T-helper 2 cell (primary cell): ENCODE measurements around the gene MME.

ENCODE experiments used
- DNase-seq, 5 experiments: peaks; one replicate each; pipeline versions ENCODE4 v3.0.0 to v3.0.0-alpha.2; 2012 to 2022
- total RNA-seq, 2 donors: gene quantifications; one replicate each; lab custom pipeline; 2026; lab: John Stamatoyannopoulos, UW

MME gene
- 0.20 to 1.2 reads per million in 2 donors for total RNA-seq

DNA sequence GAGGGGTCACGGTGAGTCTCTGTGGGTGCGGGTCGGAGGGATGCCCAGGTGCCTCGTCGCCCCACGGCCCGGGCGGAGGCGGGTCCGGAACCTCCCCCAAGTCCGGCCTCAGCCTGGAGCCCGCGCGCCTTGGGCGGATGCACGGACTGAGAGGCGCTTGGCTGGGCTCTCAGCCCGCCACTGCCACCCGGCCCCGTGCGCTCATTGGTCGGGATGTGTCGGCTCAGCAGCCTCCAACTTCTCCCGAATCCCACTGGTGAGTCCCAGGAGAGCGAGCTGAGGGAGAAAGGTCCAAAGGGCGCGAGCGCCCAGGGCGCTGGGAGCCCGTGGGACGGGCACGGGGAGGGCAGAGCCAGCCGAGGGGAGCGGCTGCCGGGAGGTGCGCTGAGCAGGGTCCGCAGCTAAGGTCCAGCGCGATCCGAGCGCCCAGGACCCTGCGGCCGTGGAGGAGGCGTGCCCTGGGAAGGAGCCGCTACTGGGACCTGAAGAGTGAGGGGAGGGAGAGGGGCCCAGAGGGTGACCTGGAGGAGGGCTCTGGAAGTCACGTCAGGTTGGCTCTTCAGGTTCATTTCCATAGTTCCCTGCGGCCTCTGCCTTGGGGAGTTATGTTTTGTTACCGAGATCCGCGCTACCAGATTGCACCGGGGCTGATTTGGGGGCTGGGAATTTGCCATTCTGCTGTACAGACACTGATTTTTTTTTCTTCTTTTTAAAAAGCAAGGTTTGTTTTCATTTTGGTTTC is at the start of gene MME:
MME (plus strand) TSS at position 574 of the 742 bp plus-strand sequence. CDS start 3,849 bp downstream, outside the sequence.
- no peak for DNase-seq

DNA sequence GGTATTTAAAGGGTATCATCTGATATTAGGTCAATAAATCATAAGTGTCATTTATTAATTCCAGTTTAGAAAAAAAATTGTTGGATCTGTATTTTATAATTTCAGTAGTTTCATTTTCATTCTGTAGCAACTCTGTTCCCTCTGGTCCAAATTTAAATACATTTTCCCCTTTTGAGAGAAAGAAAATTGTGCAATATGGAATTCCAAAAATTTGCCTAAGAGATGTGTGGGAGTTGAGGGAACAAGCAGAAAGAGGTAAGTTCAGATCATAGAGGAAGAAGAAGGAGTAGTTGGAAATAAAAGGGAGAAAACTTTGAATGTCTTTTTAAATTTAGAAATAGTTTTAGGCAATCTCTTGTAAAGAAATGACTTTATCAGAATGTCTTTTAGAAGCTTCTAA is 48.9 kb upstream of the MME start:
- DNase-seq: no peak

DNA sequence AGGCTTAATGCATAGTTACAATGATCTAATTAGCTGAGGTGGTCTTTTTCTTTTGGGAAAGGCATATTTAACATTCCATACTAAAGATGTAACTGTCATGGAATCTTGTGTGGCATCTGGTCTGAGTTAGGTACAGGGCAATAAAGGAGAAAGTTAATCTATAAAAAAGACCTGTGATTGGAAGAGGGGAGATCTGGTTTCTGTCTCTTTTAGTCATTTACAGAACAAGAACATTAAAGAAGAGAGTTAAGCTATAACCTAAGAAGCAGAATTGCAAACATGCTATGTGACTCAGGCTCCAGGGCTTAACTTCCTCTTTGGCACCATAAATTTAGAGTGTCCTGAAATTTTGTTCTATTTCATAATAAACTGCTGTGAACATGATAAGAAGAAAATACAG is 47.2 kb upstream of the MME start:
- DNase-seq: no peak

DNA sequence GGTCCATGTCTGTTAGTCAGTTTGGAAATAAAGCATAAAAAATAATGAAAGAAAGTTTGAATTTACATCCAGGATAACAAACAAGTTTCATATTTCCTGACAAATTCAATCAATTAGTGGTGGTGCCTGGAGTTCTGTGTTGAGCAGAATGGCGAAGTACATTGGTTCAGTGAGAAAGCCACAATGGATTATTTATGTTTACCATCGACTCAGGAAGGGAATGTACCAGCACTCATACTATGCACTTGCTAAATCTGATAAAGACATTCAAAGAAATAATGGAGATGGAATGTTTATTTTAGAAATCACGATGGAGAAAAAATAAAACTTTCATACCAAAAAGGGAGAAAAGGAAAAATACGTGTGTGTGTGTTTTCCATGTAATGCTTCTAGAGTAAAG is 45.3 kb upstream of the MME start:
- DNase-seq: no peak

DNA sequence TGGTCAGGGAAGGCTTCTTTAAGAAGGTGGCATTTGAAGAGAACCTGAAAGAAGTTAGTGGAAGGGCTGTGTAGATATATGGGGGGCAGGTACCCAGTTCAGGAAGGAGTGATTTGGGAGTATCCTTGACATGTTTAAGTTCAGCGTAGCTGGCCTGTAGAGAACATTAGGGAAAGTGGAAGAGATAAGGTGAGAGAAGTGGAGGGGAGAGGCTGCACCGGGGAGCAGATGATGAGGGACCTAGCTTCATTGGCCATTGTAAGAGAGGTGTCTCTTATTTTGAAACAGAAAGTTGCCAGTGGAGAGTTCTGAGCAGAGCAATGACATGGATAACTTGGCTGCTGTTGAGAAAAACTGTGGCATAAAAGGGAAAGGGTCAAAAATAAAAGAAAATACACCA is 44.6 kb upstream of the MME start:
- no peak for DNase-seq

DNA sequence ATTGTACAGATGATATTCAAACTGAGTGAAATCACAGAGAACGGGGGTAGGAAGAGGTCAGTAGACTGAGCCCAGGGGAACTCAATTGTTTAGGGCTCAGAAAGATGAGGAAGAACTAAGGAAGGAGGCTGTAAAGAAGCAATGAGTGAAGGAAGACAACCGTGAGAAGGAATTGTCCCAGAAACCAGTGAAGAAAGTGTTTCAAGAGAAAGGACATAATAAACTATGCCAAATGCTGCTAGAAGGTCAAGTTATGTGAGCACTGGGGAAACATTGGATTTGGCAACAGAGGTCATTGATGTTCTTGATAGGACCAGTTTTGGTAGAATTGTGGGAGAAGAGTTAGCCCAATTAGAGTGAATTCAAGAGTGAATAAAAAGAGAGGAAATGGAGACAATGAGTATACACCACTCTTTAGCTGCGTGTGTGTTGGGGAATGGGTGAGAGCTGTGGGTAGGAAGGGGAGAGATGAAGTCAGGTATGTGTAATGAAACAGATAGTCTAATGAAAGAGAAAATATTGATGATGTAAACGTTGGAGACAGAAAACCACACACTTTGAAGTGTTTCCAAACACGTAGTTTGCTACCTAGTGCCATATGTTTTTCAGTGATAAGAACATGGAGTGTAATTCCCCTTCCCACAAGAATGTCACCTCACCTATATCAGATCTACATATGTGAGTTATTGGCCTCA is 42.5 kb upstream of the MME start:
- DNase-seq: no peak

DNA sequence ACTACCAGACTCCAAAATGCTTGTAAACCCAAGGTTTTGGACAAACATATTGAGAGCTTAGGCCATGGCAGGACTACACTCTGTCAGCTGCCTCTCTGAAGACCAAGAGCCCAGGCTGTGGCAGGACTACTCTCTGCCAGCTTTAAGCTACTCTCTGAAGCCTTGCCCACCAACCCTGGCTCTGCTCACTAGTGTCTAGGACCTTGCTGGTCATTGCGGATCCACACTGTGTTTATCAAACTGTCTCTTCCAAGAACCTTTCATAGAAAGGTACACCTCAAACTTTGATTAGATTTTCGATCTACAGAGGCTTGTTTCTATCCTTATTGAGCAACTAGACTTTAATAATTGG is 41.9 kb upstream of the MME start:
- DNase-seq: no peak

DNA sequence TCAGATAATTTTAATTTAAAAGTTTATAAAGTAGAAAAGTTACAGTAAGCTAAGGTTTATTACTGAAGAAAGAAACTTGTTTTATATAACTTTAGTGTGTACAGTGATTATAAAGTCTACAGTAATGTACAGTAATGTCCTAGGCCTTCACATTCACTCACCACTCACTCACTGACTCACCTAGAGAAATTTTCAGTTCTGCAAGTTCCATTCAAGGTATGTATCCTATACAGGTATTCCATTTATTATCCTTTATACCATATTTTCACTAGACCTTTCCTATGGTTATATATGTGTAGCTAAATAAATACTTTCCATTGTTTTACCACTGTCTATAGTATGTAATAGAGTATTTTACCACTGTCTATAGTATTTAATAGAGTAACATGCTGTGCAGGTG is 33.2 kb upstream of the MME start:
- DNase-seq: no peak

DNA sequence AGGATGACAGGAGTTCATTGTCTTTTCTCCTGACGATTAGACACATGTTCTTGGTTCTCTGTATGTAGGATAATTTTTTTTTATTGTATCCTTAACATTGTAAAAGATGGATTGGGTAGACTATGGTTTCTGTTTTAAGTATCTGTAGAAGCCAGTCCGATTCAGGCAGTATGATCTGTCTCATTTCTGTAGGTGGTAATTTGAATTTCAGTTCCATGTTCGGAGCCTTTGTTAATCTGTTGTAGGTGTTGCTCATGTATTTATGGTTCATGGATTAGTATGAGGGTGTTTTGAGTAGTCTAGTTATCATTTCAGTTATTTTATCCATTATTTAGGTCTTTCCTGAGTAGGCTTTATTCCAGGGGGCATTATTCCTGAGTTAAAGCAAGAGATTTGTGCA is 32.4 kb upstream of the MME start:
- DNase-seq: no peak

DNA sequence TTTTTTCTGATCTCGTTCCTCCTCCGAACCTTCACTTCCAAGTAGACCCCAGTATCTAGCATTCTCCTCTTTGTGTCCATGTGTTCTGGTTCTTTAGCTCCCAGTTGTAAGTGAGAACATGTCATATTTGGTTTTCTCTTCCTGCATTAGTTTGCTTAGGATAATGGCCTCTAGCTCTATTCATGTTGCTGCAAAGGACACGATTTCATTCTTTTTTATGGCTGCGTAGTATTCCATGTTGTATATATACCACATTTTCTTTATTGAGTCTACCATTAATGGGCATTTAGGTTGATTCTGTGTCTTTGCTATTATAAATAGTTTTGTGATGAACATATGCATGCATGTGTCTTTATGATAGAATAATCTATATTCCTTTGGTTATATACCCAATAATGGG is 30.2 kb upstream of the MME start:
- no peak for DNase-seq

DNA sequence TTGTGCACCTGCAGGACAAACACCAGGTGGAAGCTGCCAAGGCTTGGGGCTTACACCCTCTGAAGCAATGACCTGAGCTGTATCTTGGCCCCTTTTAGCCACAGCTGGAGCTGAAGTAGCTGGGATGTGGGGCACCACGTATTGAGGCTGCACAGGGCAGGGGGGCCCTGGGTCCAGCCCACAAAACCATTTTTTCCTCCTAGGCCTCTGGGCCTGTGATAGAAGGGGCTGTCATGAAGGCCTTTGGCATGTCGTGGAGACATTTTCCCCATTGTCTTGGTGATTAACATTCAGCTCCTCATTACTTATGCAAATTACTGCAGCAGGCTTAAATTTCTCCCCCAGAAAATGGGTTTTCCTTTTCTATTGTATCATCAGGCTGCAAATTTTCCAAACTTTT is 27.6 kb upstream of the MME start:
- DNase-seq: no peak

DNA sequence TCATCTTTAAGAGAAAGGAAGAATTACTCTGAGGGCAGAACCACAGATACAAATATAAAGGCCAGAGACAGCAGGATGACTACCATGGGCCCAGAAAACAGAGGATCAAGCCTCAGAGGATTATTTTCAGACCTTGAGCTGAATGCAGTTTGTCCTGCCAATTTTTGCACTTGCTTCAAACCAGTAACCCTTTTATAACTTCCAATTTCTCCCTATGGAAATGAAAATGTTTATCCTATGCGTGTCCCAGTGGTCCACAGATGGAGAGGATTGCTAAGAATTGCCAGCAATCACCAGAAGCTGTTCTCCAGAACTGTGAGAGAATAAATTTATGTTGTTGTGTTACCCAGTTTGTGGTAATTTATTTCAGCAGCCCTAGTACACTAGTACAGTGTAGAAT is 26.4 kb upstream of the MME start:
- DNase-seq: no peak

DNA sequence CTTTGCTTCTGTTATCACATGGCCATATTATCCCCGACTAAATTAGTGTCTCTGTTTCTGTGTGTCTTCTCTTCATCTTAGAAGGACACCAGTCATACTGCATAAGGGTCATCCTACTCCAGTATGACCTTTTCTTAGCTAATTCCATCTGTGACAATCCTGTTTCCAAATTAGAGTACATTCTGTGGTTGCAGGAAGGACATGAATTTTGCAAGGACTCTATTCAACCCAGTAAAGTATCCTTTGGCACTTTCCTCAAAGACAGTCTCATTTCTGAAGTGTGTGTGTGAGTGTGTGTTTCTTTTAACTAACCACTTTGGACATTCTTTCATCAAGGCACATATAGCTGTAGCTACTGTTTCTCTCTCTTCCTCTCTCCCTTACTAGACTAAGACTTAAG is 15.2 kb upstream of the MME start:
- DNase-seq: no peak

DNA sequence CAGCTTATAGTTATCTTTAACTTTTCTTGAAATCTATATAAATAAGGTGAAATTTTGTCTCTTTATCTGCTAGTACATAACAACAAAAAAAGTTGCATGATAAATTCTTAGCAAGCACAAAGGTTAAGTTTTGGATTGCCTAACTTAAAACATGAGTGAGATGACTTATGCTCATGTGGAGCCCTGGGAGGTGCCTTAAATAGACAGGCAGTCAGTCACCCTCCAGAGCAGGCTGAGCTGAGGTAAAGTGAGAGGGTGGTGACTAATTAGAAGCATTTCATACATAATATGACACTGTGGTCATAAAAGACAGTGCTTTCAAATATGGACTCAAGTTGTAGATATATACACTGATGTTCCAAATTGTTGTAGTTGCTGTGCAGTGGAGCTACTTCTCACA is 14.6 kb upstream of the MME start:
- no peak for DNase-seq

DNA sequence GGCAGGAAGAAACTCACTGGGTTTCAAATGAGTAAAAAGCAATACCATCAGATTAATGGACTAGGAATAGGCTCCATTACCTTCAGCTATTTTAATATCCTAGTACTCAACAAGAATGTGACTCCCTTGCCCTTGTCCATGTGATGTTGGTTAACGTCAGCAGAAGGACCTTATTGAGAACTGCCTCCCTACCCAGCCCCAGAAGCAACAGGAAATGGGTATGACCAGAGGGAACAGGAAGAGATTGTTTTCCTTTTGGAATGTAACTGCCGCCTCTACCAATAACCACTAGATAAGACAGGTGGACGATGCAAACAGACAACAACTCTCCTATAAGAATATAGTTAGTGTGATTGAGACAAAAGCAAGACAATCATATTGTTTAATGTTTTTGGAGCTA is 10.4 kb upstream of the MME start:
- DNase-seq: no peak

DNA sequence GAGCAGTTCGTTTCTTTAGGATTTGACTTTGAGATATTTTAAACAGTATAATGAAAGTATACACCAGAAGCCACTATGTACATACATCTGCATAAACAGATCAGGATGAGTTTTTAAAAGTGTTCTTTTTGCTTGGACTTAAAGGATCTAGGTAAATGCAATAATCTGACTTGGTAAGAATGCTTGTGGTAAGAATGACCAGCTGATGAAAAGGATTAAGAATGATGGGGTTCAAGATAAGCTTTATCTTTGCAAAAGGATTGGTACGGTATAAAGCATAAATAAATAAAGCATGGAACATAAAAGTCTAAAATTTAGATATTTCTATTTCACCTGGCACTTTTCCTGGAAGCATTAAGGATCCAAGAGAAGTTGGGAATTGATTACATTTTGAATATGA is 9.8 kb upstream of the MME start:
- no peak for DNase-seq

DNA sequence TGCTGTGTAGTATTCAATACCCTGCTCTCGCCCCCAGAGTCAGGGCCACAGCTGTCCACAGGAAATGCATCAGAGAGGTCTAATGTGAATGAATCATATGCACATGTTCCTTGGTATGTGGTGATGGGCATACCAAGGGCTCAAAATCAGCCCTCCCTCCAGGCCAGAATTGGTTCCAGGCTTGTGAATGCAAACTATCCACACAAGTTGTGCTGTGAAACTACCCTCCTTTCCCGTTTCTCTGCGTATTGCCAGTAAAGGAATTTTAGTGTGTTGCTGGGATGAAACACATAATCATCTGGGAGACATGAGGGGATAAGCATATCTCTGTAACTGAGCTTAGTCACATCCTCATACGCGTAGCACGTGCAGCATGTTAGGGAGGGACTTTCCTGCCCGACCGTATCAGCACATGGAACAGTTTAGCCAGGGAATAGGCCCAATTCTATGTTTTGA is 9.2 kb upstream of the MME start:
- DNase-seq: no peak

DNA sequence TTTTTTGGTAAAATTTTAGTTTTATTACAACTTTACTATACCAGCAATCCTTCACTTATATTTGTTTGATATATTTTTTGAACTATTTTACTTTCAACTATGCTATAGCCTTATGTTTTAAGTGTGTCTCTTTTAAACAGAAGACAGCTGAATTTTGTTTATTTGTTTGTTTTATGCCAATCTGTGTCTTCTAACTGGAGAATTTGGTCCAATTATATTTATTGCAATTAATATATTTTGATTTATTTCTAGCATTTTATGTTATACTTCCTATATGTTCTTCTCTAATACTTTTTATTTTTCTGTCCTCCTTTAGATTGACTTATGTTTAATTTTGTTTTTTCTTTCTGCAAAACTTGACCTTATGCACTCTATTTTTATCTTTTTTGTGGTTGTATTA is 4.9 kb upstream of the MME start:
- no peak for DNase-seq

DNA sequence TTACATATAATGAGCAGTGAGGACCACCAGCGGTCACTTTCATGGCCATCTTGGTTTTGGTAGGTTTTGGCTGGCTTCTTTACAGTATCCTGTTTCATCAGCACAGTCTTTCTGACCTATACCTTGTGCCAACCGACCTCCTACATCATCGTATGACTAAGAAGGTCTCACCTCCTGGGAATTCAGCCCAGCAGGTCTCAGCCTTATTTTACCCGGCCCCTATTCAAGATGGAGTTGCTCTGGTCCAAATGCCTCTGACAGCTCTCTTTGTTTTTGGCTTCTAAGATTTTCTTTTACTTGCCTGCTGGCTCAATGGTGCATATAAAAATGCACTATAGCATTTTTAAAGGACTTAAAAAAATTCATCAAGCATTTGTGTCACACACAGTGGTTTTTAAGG is 3.2 kb upstream of the MME start:
- DNase-seq: no peak

DNA sequence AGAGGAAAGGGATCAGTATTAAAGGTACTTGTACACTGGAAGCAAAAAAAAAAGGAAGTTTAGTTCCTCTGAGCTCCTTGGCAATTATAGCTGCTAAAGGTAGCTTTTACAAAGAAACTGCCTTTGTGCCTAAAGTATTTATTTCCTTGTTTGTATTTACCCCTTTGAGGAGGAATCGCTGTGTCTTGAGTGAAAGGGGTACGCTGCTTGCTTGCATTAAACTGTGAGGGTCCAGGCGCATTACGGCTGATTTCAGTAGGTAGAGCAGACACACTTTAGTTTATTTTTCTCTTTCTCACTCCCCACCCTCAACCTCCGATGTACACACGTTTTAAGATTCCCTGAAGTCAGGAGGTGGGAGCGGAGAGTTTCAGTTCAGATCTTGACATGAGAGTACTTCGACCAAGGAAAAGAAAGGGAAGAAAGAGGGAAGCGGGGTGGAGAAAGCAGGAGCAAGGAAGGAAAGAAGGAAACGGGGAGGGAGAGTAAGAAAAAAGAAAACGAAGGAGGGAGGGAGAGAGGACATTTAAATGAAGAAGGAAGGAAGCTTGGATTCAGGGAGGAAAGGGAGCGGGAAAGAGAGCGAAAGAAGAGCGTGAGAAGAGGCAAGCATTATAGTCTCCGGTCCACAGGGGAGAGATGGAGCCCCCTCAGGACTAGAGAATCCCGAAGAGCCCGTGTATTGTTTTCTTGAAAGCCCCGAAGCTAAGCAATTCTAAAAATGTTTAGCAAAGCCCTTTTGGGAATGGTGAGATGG is 1.2 kb upstream of the MME start:
- no peak for DNase-seq

DNA sequence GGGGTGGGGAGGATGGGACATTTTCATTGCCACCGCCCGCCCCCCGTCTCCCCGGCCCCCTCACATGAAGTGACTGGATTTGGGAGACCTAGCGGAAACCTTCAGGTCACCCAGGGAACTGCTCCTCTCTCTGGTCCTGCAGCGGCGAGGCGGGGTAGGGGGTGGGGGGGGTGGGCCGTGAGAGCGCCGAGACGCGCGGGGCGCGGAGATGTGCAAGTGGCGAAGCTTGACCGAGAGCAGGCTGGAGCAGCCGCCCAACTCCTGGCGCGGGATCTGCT is 712 bp upstream of the MME start:
- no peak for DNase-seq

DNA sequence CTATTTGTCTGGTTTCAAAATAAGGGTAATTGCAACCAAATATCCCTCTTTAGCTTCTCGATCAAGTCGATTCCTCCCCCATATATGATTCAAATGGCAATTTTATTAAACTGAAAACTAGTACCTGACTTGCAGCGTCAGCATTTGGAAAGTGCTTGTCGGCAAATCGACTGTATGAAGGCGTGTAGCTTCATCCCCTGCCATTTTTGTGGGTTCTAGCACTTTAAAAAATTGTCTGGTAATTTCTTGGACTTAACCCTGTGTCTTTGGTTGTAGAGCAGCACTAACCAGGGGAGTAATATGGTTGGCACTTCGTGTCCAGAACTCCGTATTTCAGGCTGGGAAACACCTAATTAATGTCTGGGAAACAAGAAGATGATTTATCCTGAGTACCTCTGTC is 573 bp downstream of the MME start:
- DNase-seq: no peak

DNA sequence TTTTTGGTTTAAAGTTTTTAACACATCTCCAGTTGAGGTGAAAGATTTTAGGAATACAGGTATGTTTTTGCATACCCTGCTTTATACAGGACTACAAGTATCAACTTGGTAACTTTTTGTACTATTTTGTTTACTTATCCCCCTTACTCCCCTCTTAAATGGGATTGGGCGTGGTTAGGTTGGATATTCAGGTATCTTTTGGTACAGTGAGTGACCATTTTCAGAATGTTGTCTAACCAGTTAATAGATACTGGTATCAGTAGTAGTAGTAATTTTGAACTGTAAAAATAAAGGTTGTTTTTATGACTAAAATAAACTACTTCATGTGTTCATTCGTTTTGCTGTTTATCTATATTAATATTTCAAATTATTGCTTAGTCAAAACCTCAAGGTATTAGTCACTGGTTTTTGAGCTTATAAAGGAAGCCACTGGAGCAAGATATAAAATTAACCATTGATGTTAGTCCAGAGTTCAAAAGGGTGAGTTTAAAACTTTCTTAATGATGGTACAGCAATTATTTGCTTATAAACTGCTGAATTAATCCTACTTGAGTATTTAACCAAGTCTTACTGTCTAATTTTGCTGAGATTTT is 3.3 kb downstream of the MME start:
- no peak for DNase-seq

DNA sequence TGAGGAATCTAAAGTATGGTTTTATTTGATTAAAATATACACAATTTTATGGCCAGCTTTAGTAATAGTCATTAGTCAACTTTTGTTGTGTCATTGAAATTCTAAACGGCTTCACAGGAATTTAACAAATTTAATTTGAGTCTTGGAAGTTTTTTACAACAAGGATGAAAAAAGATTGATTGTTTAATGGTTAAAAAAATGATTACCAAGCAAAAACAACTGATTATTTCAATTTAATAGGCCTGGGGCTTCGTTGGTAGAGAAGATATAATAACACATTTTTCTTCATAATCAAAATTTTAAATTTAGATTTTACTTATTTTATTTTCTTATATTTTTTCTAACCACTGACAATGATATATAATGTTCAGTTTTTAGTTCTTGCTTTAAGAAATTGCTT is 4.4 kb downstream of the MME start:
- DNase-seq: no peak
